Suppressor macrophage treated with lipopolysaccharide for 1 hour (primary cell): ENCODE data around the gene EIF4G3.
"Not testable (repeated sequence)": the region's sequence is repeated elsewhere in the genome, so short reads cannot be mapped to it uniquely, and the experiment has no call there.

ENCODE experiments used
- DNase-seq, 3 donors: peaks; one replicate each; pipeline ENCODE4 v3.0.0-alpha.2; 2020 to 2022

The EIF4G3 gene

DNA sequence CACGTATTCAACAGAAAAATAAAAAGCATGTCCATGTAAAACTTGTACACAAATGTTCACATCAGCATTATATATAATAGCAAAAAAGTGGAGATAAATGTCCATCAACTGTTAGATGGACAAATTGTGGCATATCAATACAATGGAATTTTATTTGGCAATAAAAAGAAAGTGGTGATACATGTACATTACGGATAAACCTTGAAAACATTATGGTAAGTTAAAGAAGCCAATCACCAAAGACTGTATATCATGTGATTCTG lies 76.9 kb downstream of the EIF4G3 start:
- DNase-seq = no peak

DNA sequence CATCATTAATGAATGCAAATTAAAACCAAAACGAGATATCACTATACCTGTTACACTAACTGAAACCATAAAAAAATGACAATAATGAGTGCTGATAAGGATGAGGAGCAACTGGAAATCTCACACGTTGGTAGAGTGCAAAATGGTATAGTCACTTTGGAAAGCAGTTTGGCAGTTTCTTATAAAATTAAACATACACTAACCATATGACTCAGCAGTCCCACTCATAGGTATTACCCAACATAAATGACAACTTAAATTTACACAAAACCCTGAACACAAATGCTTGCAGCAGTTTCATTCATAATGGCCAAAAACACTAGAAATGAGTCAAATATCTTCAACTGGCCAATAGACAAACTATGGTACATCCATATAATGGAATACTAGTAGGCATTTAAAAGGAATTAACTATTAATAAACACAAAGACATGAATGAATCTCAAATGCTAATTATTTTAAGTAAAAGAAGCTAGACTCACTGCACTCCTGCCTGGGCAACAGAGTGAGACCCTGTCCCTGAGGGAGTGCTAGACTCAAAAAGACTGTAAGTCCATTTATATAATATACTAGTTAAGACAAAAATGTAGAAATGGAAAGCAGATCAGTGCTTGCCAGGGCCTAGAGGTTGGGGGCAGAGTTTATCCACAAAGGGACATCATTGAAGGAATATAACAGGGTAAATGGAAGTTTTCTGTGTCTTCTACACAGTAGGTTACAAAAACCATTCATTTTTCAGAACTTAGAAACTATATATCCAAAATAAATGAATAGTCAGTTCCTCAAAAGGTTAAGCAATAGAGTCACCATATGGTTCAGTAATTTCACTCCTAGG lies 77.4 kb downstream of the EIF4G3 start:
- DNase-seq = peak; percentile 48 to 88 (median 87)

GRCh38 chr1:21098186-21098915 lies 78.3 kb downstream of the EIF4G3 start:
- DNase-seq = no peak

DNA sequence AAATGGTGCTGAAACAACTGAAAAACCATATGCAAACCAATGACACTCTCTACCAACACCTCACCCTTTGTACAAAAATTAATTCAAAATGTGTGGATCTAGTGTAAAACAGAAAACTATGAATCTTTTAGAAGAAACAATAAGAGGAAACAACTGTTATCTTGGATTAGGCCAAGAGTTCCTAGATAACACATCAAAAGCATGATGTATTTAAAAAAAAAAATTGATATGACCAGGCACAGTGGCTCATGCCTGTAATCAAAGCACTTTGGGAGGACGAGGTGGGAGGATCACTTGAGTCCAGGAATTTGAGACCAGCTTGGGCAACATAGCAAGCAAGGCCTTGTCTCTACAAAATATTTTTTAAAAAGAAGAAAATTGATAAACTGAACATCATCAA lies 79.0 kb downstream of the EIF4G3 start:
- DNase-seq = no peak

- DNase-seq = peak; percentile 32 to 58 (median 47)
Observed at GRCh38 chr1:21095976-21096375, 80.7 kb downstream of the EIF4G3 start.

DNA sequence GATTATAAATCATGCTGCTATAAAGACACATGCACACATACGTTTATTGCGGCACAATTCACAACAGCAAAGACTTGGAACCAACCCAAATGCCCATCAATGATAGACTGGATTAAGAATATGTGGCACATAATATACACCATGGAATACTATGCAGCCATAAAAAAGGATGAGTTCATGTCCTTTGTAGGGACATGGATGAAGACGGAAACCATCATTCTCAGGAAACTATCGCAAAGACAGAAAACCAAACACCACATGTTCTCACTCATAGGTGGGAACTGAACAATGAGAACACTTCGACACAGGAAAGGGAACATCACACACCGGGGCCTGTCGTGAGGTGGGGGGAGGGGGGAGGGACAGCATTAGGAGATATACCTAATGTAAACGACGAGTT lies 82.4 kb downstream of the EIF4G3 start:
- DNase-seq = not testable (repeated sequence)

DNA sequence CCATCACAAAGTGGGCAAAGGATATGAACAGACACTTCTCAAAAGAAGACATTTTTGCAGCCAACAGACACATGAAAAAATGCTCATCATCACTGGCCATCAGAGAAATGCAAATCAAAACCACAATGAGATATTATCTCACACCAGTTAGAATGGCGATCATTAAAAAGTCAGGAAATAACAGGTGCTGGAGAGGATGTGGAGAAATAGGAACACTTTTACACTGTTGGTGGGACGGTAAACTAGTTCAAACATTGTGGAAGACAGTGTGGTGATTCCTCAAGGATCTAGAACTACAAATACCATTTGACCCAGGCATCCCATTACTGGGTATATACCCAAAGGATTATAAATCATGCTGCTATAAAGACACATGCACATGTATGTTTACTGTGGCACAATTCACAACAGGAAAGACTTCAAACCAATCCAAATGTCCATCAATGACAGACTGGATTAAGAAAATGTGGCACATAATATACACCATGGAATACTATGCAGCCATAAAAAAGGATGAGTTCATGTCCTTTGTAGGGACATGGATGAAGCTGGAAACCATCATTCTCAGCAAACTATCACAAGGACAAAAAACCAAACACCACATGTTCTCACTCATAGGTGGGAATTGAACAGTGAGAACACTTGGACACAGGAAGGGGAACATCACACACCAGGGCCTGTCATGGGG lies 83.3 kb downstream of the EIF4G3 start:
- not testable (repeated sequence) for DNase-seq

DNA sequence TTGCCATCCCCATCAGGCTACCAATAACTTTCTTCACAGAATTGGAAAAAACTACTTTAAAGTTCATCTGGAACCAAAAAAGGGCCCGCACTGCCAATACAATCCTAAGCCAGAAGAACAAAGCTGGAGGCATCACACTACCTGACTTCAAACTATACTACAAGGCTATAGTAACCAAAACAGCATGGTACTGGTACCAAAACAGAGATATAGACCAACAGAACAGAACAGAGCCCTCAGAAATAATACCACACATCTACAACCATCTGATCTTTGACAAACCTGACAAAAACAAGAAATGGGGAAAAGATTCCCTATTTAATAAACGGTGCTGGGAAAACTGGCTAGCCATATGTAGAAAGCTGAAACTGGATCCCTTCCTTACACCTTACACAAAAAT lies 84.2 kb downstream of the EIF4G3 start:
- DNase-seq = not testable (repeated sequence)

DNA sequence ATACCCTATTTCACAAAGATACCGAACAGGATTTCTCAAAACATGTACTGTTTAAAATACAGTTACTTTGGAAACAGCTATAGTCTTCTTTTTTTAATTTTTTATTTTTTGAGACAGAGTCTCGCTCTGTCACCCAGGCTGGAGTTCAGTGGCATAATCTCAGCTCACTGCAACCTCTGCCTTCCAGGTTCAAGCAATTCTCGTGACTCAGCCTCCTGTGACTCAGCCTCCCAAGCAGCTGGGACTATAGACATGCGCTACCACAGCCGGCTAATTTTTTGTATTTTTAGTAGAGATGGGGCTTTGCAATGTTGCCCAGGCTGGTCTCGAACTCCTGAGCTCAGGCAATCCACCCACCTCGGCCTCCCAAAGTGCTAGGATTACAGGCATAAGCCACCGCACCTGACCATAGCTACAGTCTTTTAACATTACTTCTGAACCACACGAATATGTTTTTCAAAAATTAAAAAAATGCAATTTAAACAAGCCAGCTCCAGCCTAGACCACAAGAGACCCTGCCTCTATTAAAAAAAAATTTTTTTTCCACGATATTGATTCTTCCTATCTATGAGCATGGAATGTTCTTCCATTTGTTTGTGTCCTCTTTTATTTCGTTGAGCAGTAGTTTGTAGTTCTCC lies 85.5 kb downstream of the EIF4G3 start:
- peak; percentile 88 to 92 (median 89) for DNase-seq

- peak in 1 of 3 donors; percentile 24 for DNase-seq
Observed at GRCh38 chr1:21090463-21090862, 86.2 kb downstream of the EIF4G3 start.

- peak in 1 of 3 donors; percentile 29 for DNase-seq
Observed at GRCh38 chr1:21089731-21090130, 87.0 kb downstream of the EIF4G3 start.

DNA sequence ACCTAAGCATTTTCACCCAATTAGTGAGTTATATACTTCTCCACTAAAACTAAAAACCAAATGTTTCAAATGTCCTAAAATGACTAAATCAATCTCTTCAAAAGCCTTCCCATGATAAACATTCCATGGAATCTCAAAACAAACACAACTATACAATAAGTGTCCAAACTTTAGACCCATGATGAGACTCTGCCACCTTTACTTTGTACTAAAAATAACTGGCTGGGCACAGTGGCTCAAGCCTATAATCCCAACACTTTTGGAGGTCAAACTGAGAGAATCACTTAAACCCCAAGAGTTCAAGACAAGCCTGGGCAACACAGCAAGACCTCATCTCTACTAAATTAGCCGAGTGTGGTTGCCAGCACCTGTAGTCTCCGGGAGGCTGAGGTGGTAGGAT lies 87.4 kb downstream of the EIF4G3 start:
- no peak for DNase-seq

GRCh38 chr1:21084111-21084810 lies 92.4 kb downstream of the EIF4G3 start:
- DNase-seq = peak in 2 of 3 donors; percentile 44 to 50

- no peak for DNase-seq
Observed at GRCh38 chr1:21082073-21082472, 94.6 kb downstream of the EIF4G3 start.

GRCh38 chr1:21077085-21077484 lies 99.6 kb downstream of the EIF4G3 start:
- peak; percentile 70 to 80 (median 76) for DNase-seq

GRCh38 chr1:21072721-21073120 lies 104.0 kb downstream of the EIF4G3 start:
- no peak for DNase-seq

- no peak for DNase-seq
Observed at GRCh38 chr1:21069549-21069948, 107.1 kb downstream of the EIF4G3 start.

DNA sequence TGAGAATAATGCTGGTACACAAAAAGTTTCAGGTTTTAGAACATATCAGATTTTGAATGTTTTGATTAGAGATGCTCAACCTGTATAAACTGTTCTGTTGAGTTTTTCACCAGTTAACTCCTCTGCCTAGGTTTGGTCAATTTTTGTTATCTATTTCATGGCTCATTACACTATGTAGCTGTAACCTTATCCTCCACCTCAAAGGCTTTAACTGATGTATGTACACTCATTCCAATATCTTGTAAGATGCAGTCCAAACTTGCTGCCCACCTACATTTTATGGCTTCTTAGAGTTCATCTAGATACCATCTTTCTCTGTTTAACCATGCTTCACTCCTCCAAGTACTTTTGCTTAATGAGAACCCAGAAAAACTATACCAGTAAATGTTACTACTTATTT lies 107.8 kb downstream of the EIF4G3 start:
- DNase-seq = no peak

GRCh38 chr1:21067551-21068227 lies 109.0 kb downstream of the EIF4G3 start:
- no peak for DNase-seq

DNA sequence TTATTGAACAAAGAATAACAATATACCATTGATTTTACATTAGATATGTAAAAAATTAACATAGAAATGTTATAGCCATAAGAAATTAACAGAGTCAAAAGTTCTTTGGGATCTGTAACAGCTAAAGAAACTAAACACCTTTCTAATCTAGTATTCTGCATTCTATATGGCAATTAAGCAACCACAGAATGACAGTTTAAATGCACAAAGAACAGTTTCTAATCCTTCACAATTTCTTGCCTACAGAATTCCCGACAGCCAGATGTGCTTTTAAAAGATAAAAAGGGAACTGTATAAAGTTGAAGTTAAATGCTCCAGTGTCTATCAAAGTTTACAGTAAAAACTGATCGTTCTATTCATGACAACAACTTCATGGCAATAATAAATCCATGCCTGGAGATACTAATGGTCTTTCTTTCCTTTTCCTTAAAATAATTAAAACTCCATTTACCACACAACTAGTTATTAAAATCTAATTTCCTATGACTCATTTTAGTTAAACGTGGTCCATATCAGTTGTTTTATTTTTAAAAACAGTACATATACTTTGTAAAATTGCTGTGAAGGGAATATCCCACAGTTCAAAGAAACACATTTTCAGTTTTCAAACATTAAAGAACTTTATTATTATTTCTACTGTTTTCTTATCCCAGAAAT lies 110.2 kb downstream of the EIF4G3 start:
- no peak for DNase-seq

DNA sequence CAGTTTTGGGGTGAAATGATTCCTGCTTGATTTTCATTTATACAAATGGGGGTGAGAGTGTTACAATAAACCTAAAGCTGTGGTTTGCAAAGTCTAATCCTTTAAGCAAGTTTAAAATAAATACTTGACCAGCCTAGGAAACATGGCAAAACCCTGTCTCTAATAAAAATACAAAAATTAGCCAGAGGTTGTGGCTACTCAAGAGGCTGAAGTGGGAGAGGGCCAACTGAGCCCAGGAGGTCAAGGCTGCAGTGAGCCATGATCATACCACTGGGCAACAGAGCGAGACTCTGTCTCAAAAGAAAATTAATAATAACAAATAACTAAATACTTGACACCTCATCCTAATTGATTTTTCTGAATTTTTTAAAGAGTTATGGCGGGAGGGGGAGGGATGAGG lies 110.8 kb downstream of the EIF4G3 start:
- DNase-seq = no peak

GRCh38 chr1:21064057-21064456 lies 112.6 kb downstream of the EIF4G3 start:
- no peak for DNase-seq
